Gastrocnemius medialis (tissue), 4 donors: Measurements from ENCODE around the gene NOP14. TPM values are rescaled to one million over a fixed set of nuclear protein-coding genes. Genes with fewer than 3 reads are reported as not detected.
"Not testable (repeated sequence)": the region's sequence is repeated elsewhere in the genome, so short reads cannot be mapped to it uniquely, and the experiment has no call there.

Experiments used
- ATAC-seq, 2 donors: fragments of 150-250 bp; one replicate each; pipeline ENCODE4 v1.9.1; 2016
- DNase-seq, 2 donors: peaks; one replicate each; pipeline ENCODE4 v3.0.0-alpha.2; 2019
- H3K27ac ChIP-seq, 4 donors: fragments of 200-600 bp; sonication (generic); 1 replicate in 1 of 4; 2 replicates in 3 of 4; pipeline ENCODE4 v1.5.1; 2016 to 2018; ENCODE audit warnings: mild to moderate bottlenecking in 2 of 4, moderate library complexity in 1 of 4
- H3K27me3 ChIP-seq, 3 donors: fragments of 200-600 bp; sonication (generic) in 2 of 3; 1 replicate in 1 of 3; 2 replicates in 2 of 3; pipeline versions ENCODE4 v1.5.1 to v1.6.0; 2016 to 2019; ENCODE audit warnings: mild to moderate bottlenecking in 1 of 3, moderate library complexity in 1 of 3
- H3K36me3 ChIP-seq, 2 donors: fragments of 200-600 bp; sonication (generic) in 1 of 2; one replicate each; pipeline ENCODE4 v1.5.1; 2017 to 2018
- H3K4me1 ChIP-seq, 2 donors: fragments of 200-600 bp; sonication (generic) in 1 of 2; one replicate each; pipeline ENCODE4 v1.5.1; 2016 to 2017; ENCODE audit warnings: mild to moderate bottlenecking in 2 of 2
- H3K4me3 ChIP-seq, 4 donors: fragments of 200-600 bp; sonication (generic) in 3 of 4; 1 replicate in 1 of 4; 2 replicates in 3 of 4; pipeline ENCODE4 v1.5.1; 2016 to 2019; ENCODE audit warnings: mild to moderate bottlenecking in 2 of 4
- H3K9me3 ChIP-seq, 3 donors: fragments of 200-600 bp; sonication (generic) in 2 of 3; 1 replicate in 1 of 3; 2 replicates in 2 of 3; pipeline ENCODE4 v1.5.1; 2016 to 2019
- CTCF ChIP-seq, 5 experiments: fragments of 450-650 bp in 3 of 5; fragments of 200-600 bp in 2 of 5; sonication (generic) in 2 of 5; IDR thresholded peaks in 4 of 5; conservative IDR thresholded peaks in 1 of 5; 1 replicate in 4 of 5; 2 replicates in 1 of 5; pipeline ENCODE4 v1.5.1; 2016 to 2019; ENCODE audit warnings: antibody characterized with exemption in 5 of 5, mild to moderate bottlenecking in 3 of 5, moderate library complexity in 3 of 5
- POLR2A ChIP-seq, 2 donors: fragments of 450-650 bp; IDR thresholded peaks; one replicate each; pipeline ENCODE4 v1.6.1; 2017; ENCODE audit warnings: antibody characterized with exemption in 2 of 2, mild to moderate bottlenecking in 2 of 2, moderate library complexity in 2 of 2
- in situ Hi-C, 4 donors: fragments of 200-750 bp; cut with MboI; loops; one replicate each; pipeline versions ENCODE4 v1.15.0 to v1.8.0; 2017; ENCODE audit warnings: low sequenced_read_pairs in 4 of 4
- intact Hi-C: fragments of 100-400 bp; cut with DNase I; formaldehyde crosslinking; loops from one replicate; pipeline ENCODE4 v1.15.1; 2023; ENCODE audit warnings: low total_unique reads
- total RNA-seq, 4 donors: library from RNA; depleted of rRNA; stranded (reverse); fragments of >200 nt; gene quantifications; one replicate each; pipeline versions ENCODE4 v1.1.0 to v1.2.3, GENCODE V29; 2016

Gene NOP14
- total RNA-seq, 4 donors from 2014 or later: 16.6 to 46.2 (median 36.2) TPM

DNA sequence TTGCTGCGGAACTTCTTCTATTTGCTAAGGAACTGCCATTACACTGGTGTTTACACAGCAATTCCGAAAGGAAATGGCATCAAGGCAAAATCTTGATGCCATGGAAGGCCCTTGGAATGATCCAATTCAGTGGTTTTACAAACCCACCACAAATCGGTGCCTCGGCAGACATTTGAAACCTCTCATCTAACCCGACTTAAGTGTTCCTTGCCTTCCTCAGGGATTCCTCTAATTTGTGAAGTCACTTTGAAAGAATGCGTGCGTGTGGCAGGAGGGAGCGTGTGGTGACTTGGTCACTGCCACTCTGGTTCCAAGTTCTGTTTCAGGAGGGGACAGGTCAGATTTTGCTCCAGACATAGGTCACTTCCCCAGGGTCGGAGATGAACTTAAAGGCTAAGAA, 4.8 kb downstream of the NOP14 start:
- Histone ChIP-seq H3K4me1 (peaks cover 25 to 27% of the 10 kb centered on the region in 2 donors), H3K4me3 (no peak overlapping the region), H3K9me3 (no peaks in the 10 kb centered on the region), H3K27ac (peak overlapping the region; percentile 16 to 46 (median 32)), H3K36me3 (peaks cover 0 to 47% of the 10 kb centered on the region in 2 donors), H3K27me3 (no peaks in the 10 kb centered on the region)
- ATAC-seq (no peak), DNase-seq (no peak)
- TF ChIP-seq CTCF (IDR thresholded peaks at IDR 0.05 in 4 of 5, conservative IDR thresholded peaks at IDR 0.05 in 1 of 5): no peak
- no peak for TF ChIP-seq POLR2A (IDR thresholded peaks at IDR 0.05)
- in situ Hi-C loops: loop anchor here in 1 of 4 donors (25.0 kb wide), 1 partner anchor 721 kb away; the partner anchor contains the start of genes HAUS3 and POLN
- intact Hi-C loops: no loop called here

- Histone ChIP-seq H3K36me3 (peaks cover 0 to 77% of the 10 kb centered on the region in 2 donors), H3K4me1 (peaks cover 11 to 12% of the 10 kb centered on the region in 2 donors)
- in situ Hi-C loops: loop anchor here in 1 of 4 donors (25.0 kb wide), 1 partner anchor 718 kb away; the partner anchor contains the start of genes HAUS3 and POLN
- peak in 1 of 2 donors; percentile 5 for DNase-seq
- H3K27ac ChIP-seq, intact Hi-C loops, H3K4me3 ChIP-seq, H3K9me3 ChIP-seq, ATAC-seq, H3K27me3 ChIP-seq: not testable (repeated sequence)
These were observed 7.8 kb downstream of the NOP14 start for GRCh38 chr4:2955186-2956044.

GRCh38 chr4:2954358-2955185, 8.6 kb downstream of the NOP14 start:
- intact Hi-C loops: no loop called here
- Histone ChIP-seq H3K9me3 (no peaks in the 10 kb centered on the region), H3K36me3 (peaks cover 0 to 86% of the 10 kb centered on the region in 2 donors), H3K27ac (no peak overlapping the region), H3K27me3 (no peaks in the 10 kb centered on the region), H3K4me3 (no peak overlapping the region), H3K4me1 (peaks cover 11 to 12% of the 10 kb centered on the region in 2 donors)
- ATAC-seq (no peak), DNase-seq (no peak)
- no peak for TF ChIP-seq CTCF (IDR thresholded peaks at IDR 0.05 in 4 of 5, conservative IDR thresholded peaks at IDR 0.05 in 1 of 5)
- TF ChIP-seq POLR2A (IDR thresholded peaks at IDR 0.05): no peak
- in situ Hi-C loops: loop anchor here in 1 of 4 donors (25.0 kb wide), 1 partner anchor 717 kb away; the partner anchor contains the start of genes HAUS3 and POLN

DNA sequence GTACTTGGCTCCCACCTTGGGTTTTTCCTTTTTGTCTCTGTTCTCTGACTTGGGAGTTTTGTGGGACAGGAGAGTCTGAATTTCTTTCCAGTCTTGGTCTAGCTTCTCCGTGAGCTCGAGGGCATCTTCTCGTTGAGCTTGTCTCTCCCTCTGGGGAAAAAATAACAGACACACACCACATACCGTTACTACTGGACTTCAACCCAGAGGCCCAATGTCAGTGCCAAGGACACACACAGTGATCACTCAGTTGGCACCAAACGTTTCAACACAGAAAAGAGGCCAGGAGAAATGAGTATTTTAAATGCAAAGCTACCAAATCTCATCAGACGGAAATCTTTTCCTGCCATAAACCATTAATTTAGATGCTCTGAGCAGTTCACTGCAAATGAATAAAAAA, 9.7 kb downstream of the NOP14 start:
- Histone ChIP-seq H3K4me3 (no peak overlapping the region), H3K9me3 (no peaks in the 10 kb centered on the region), H3K27me3 (no peaks in the 10 kb centered on the region), H3K36me3 (peaks cover 0 to 95% of the 10 kb centered on the region in 2 donors), H3K4me1 (peaks cover 7 to 8% of the 10 kb centered on the region in 2 donors), H3K27ac (no peak overlapping the region)
- intact Hi-C loops (no loop called here), in situ Hi-C loops (loop anchor here in 1 of 4 donors (25.0 kb wide), 1 partner anchor 716 kb away; the partner anchor contains the start of genes HAUS3 and POLN)
- no peak for TF ChIP-seq CTCF (IDR thresholded peaks at IDR 0.05 in 4 of 5, conservative IDR thresholded peaks at IDR 0.05 in 1 of 5)
- TF ChIP-seq POLR2A (IDR thresholded peaks at IDR 0.05): no peak
- DNase-seq: no peak
- no peak for ATAC-seq
